Gastrocnemius medialis (tissue), 4 donors: ENCODE measurements around the gene EEF1A2. TPM values are rescaled to one million over a fixed set of nuclear protein-coding genes. Genes with fewer than 3 reads are reported as not detected.

Source experiments
- ATAC-seq, 2 donors: fragments of 150-250 bp; one replicate each; pipeline ENCODE4 v1.9.1; 2016
- DNase-seq, 2 donors: peaks; one replicate each; pipeline ENCODE4 v3.0.0-alpha.2; 2019
- H3K27ac ChIP-seq, 4 donors: fragments of 200-600 bp; sonication (generic); 1 replicate in 1 of 4; 2 replicates in 3 of 4; pipeline ENCODE4 v1.5.1; 2016 to 2018; ENCODE audit warnings: mild to moderate bottlenecking in 2 of 4, moderate library complexity in 1 of 4
- H3K27me3 ChIP-seq, 3 donors: fragments of 200-600 bp; sonication (generic) in 2 of 3; 1 replicate in 1 of 3; 2 replicates in 2 of 3; pipeline versions ENCODE4 v1.5.1 to v1.6.0; 2016 to 2019; ENCODE audit warnings: mild to moderate bottlenecking in 1 of 3, moderate library complexity in 1 of 3
- H3K36me3 ChIP-seq, 2 donors: fragments of 200-600 bp; sonication (generic) in 1 of 2; one replicate each; pipeline ENCODE4 v1.5.1; 2017 to 2018
- H3K4me1 ChIP-seq, 2 donors: fragments of 200-600 bp; sonication (generic) in 1 of 2; one replicate each; pipeline ENCODE4 v1.5.1; 2016 to 2017; ENCODE audit warnings: mild to moderate bottlenecking in 2 of 2
- H3K4me3 ChIP-seq, 4 donors: fragments of 200-600 bp; sonication (generic) in 3 of 4; 1 replicate in 1 of 4; 2 replicates in 3 of 4; pipeline ENCODE4 v1.5.1; 2016 to 2019; ENCODE audit warnings: mild to moderate bottlenecking in 2 of 4
- H3K9me3 ChIP-seq, 3 donors: fragments of 200-600 bp; sonication (generic) in 2 of 3; 1 replicate in 1 of 3; 2 replicates in 2 of 3; pipeline ENCODE4 v1.5.1; 2016 to 2019
- CTCF ChIP-seq, 5 experiments: fragments of 450-650 bp in 3 of 5; fragments of 200-600 bp in 2 of 5; sonication (generic) in 2 of 5; IDR thresholded peaks in 4 of 5; conservative IDR thresholded peaks in 1 of 5; 1 replicate in 4 of 5; 2 replicates in 1 of 5; pipeline ENCODE4 v1.5.1; 2016 to 2019; ENCODE audit warnings: antibody characterized with exemption in 5 of 5, mild to moderate bottlenecking in 3 of 5, moderate library complexity in 3 of 5
- POLR2A ChIP-seq, 2 donors: fragments of 450-650 bp; IDR thresholded peaks; one replicate each; pipeline ENCODE4 v1.6.1; 2017; ENCODE audit warnings: antibody characterized with exemption in 2 of 2, mild to moderate bottlenecking in 2 of 2, moderate library complexity in 2 of 2
- in situ Hi-C, 4 donors: fragments of 200-750 bp; cut with MboI; loops; one replicate each; pipeline versions ENCODE4 v1.15.0 to v1.8.0; 2017; ENCODE audit warnings: low sequenced_read_pairs in 4 of 4
- intact Hi-C: fragments of 100-400 bp; cut with DNase I; formaldehyde crosslinking; loops from one replicate; pipeline ENCODE4 v1.15.1; 2023; ENCODE audit warnings: low total_unique reads
- total RNA-seq, 4 donors: library from RNA; depleted of rRNA; stranded (reverse); fragments of >200 nt; gene quantifications; one replicate each; pipeline versions ENCODE4 v1.1.0 to v1.2.3, GENCODE V29; 2016

EEF1A2 gene
- total RNA-seq: 1,000 to 10,000 TPM; 1,736 to 2,603 (median 2,395) TPM

- Histone ChIP-seq H3K4me1 (peaks cover 35 to 64% of the 10 kb centered on the region in 2 donors), H3K27me3 (no peaks in the 10 kb centered on the region), H3K27ac (peak within 1 kb of the TSS; percentile 94 to 100 (median 98)), H3K9me3 (no peaks in the 10 kb centered on the region), H3K36me3 (peaks cover 0 to 19% of the 10 kb centered on the region in 2 donors), H3K4me3 (peak within 1 kb of the TSS; percentile 67 to 88 (median 84))
- TF ChIP-seq CTCF (IDR thresholded peaks at IDR 0.05 in 4 of 5, conservative IDR thresholded peaks at IDR 0.05 in 1 of 5) (peak in 4 of 5 experiments; percentile 44 to 64 (median 55)), POLR2A (IDR thresholded peaks at IDR 0.05) (peak; percentile 87 to 89)
- ATAC-seq (peak; percentile 9 to 17), DNase-seq (peak; percentile 58 to 84)
- intact Hi-C loops: no loop called here
- in situ Hi-C loops: no loop called here
These were observed at the start of gene EEF1A2 for GRCh38 chr20:63498960-63499337. EEF1A2 (minus strand) TSS chr20:63499083; CDS start chr20:63497763, 1,320 bp downstream.

DNA sequence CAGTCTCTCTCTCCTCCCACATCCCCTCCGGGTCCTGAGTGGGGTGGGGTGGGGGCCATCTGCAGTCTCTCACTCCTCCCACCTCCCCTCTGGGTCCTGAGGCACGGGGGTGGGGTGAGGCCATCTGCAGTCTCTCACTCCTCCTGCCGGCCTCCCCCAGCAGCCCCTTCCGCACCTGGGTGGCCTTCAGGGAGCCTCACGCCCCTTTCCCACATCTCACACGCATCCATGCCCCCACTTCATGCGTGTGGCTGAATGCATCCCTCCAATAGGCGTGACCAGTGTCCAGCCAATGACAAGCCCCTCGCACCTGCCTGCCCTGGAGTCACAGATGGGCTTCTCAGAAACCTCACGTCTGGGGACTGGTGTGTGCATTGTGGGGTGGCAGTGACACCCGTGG lies 49.7 kb upstream of the EEF1A2 start:
- TF ChIP-seq CTCF (IDR thresholded peaks at IDR 0.05 in 4 of 5, conservative IDR thresholded peaks at IDR 0.05 in 1 of 5): no peak
- TF ChIP-seq POLR2A (IDR thresholded peaks at IDR 0.05): no peak
- in situ Hi-C loops: loop anchor here in 1 of 4 donors (25.0 kb wide), 1 partner anchor 89 kb away; the partner anchor contains the start of gene GMEB2
- Histone ChIP-seq H3K4me3 (no peak overlapping the region), H3K27ac (no peak overlapping the region), H3K4me1 (no peaks in the 10 kb centered on the region), H3K9me3 (no peaks in the 10 kb centered on the region), H3K27me3 (peaks cover 34 to 46% (median 36%) of the 10 kb centered on the region in 3 donors), H3K36me3 (no peaks in the 10 kb centered on the region)
- ATAC-seq (no peak), DNase-seq (no peak)
- intact Hi-C loops: no loop called here

DNA sequence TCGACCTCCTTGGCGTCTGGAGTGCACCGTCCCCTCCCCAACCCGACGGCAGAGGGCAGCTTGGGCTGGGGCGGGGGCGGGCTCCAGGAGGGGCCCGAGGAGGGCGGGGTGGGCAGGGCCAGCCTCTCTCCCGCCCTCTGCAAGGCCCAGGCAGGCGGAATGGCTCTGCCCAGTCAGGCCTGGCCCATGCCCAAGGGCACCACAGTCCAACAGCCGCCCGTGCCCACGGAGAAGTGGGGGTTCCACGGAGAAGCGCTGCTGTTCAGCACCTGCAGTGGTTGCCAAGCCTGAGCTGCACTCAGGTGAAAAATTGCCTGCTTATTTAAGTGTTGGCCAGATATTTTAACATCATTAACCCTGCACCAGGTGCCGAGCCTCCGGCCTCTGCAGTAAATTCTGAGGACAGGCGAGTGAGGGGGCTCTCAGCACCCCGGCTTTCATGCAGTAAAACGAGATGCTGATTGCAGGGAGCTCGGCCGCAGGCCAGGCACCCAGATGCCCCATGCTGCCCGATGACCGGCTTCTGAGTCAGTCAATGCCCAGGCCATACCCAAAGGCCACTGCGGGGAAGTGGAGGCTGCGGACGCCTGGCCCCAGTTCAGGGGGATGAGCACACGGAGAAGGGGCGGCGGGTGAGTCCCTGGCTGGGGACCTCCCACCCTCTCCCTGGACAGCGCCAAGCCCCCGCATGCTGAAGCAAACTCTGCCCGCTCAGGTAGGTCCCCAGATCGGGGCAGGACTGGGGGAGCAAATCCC lies 49.0 kb upstream of the EEF1A2 start, which contains the start of gene SRMS:
Gene SRMS (minus strand): TSS at position 25 of the 756 bp plus-strand sequence. CDS start 286 bp downstream, outside the sequence.
- Histone ChIP-seq H3K36me3 (no peaks in the 10 kb centered on the region), H3K9me3 (no peaks in the 10 kb centered on the region), H3K27me3 (peaks cover 33 to 40% (median 33%) of the 10 kb centered on the region in 3 donors), H3K4me1 (no peaks in the 10 kb centered on the region), H3K4me3 (no peak within 1 kb of the TSS), H3K27ac (no peak within 1 kb of the TSS)
- intact Hi-C loops: no loop called here
- TF ChIP-seq POLR2A (IDR thresholded peaks at IDR 0.05) (no peak), CTCF (IDR thresholded peaks at IDR 0.05 in 4 of 5, conservative IDR thresholded peaks at IDR 0.05 in 1 of 5) (no peak)
- ATAC-seq (no peak), DNase-seq (no peak)
- in situ Hi-C loops: loop anchor here in 1 of 4 donors (25.0 kb wide), 1 partner anchor 89 kb away; the partner anchor contains the start of gene GMEB2

GRCh38 chr20:63546956-63547724 lies 48.3 kb upstream of the EEF1A2 start:
- Histone ChIP-seq H3K27ac (no peak overlapping the region), H3K27me3 (peaks cover 32 to 40% (median 33%) of the 10 kb centered on the region in 3 donors), H3K36me3 (no peaks in the 10 kb centered on the region), H3K9me3 (no peaks in the 10 kb centered on the region), H3K4me3 (no peak overlapping the region), H3K4me1 (no peaks in the 10 kb centered on the region)
- no peak for DNase-seq
- in situ Hi-C loops (loop anchor here in 1 of 4 donors (25.0 kb wide), 1 partner anchor 90 kb away; the partner anchor contains the start of gene GMEB2), intact Hi-C loops (no loop called here)
- no peak for ATAC-seq
- TF ChIP-seq POLR2A (IDR thresholded peaks at IDR 0.05) (no peak), CTCF (IDR thresholded peaks at IDR 0.05 in 4 of 5, conservative IDR thresholded peaks at IDR 0.05 in 1 of 5) (no peak)
